Fibroblast of the aortic adventitia (primary cell): ENCODE data around the gene GALNT9. TPM values are rescaled to one million over a fixed set of nuclear protein-coding genes. Genes with fewer than 3 reads are reported as not detected.
"Not testable (repeated sequence)": the region's sequence is repeated elsewhere in the genome, so short reads cannot be mapped to it uniquely, and the experiment has no call there.

Experiments used
- DNase-seq: peaks from one replicate; pipeline ENCODE4 v3.0.0-alpha.2; 2010; ENCODE audit warnings: low read depth
- H3K4me3 ChIP-seq: 2 replicates; pipeline ENCODE4 v1.5.1; 2011; ENCODE audit warnings: low read depth, mild to moderate bottlenecking, control low read depth, low read length, moderate library complexity
- CTCF ChIP-seq: IDR thresholded peaks from 2 replicates; pipeline ENCODE4 v1.5.1; 2011; ENCODE audit warnings: mild to moderate bottlenecking, low read length, control low read depth, inconsistent platforms; ENCODE audit not compliant: insufficient read depth
- total RNA-seq: library from RNA; depleted of rRNA; stranded (reverse); fragments of >200 nt; gene quantifications from 2 replicates; pipeline ENCODE4 v1.2.3, GENCODE V29; 2012; ENCODE audit warnings: low replicate concordance

The GALNT9 gene
- total RNA-seq, 1 donor = not detected

GRCh38 chr12:132305991-132306884 is 23.2 kb downstream of the GALNT9 start:
- no peak for DNase-seq
- H3K4me3 ChIP-seq = no peak overlapping the region
- TF ChIP-seq CTCF = no peak

- H3K4me3 ChIP-seq = no peak overlapping the region
- no peak for TF ChIP-seq CTCF
- DNase-seq = no peak
These were observed 23.8 kb downstream of the GALNT9 start for GRCh38 chr12:132305560-132305966.

- not testable (repeated sequence) for H3K4me3 ChIP-seq, DNase-seq
These were observed 24.5 kb downstream of the GALNT9 start for GRCh38 chr12:132304866-132305265.

- not testable (repeated sequence) for DNase-seq, H3K4me3 ChIP-seq
These were observed 25.5 kb downstream of the GALNT9 start for GRCh38 chr12:132303853-132304373.

- DNase-seq = no peak
- TF ChIP-seq CTCF = no peak
- H3K4me3 ChIP-seq = no peak overlapping the region
These were observed 26.7 kb downstream of the GALNT9 start for GRCh38 chr12:132302466-132303358.

- DNase-seq = no peak
- H3K4me3 ChIP-seq = no peak overlapping the region
- TF ChIP-seq CTCF = no peak
These were observed 28.3 kb downstream of the GALNT9 start for GRCh38 chr12:132300789-132301722.

- TF ChIP-seq CTCF = no peak
- no peak overlapping the region for H3K4me3 ChIP-seq
- DNase-seq = no peak
These were observed 33.3 kb downstream of the GALNT9 start for GRCh38 chr12:132296063-132296462.

GRCh38 chr12:132295561-132295960 is 33.8 kb downstream of the GALNT9 start:
- DNase-seq, H3K4me3 ChIP-seq: not testable (repeated sequence)
